Muscle layer of duodenum (tissue), 2 donors: ENCODE results near the gene WDR4.

Source experiments
- H3K27ac ChIP-seq: one replicate; pipeline ENCODE4 v1.7.0; 2013; ENCODE audit warnings: mild to moderate bottlenecking, low read length
- H3K27me3 ChIP-seq: one replicate; pipeline ENCODE4 v1.7.0; 2013; ENCODE audit warnings: low read depth, mild to moderate bottlenecking, control low read depth, low read length
- H3K36me3 ChIP-seq, 2 donors: one replicate each; pipeline ENCODE4 v1.7.0; 2013; ENCODE audit warnings: low read length in 2 of 2, control low read depth in 1 of 2, mild to moderate bottlenecking in 1 of 2; ENCODE audit not compliant: insufficient read depth in 2 of 2, control insufficient read depth in 1 of 2
- H3K4me1 ChIP-seq, 2 donors: one replicate each; pipeline ENCODE4 v1.7.0; 2013; ENCODE audit warnings: low read length in 2 of 2, mild to moderate bottlenecking in 2 of 2, control low read depth in 1 of 2, moderate library complexity in 1 of 2; ENCODE audit not compliant: insufficient read depth in 2 of 2, control insufficient read depth in 1 of 2
- H3K4me3 ChIP-seq, 2 donors: one replicate each; pipeline ENCODE4 v1.7.0; 2013; ENCODE audit warnings: low read length in 2 of 2, low read depth in 1 of 2, mild to moderate bottlenecking in 1 of 2
- H3K9me3 ChIP-seq, 2 donors: one replicate each; pipeline ENCODE4 v1.7.0; 2013; ENCODE audit warnings: low read length in 2 of 2, control low read depth in 1 of 2, mild to moderate bottlenecking in 1 of 2; ENCODE audit not compliant: control insufficient read depth in 1 of 2
- donor health status: healthy.

The WDR4 gene

GRCh38 chr21:42858957-42859890, 20.1 kb downstream of the WDR4 start:
- H3K4me1 ChIP-seq, result no peaks in the 10 kb centered on the region
- no peak overlapping the region for H3K4me3 ChIP-seq
- no peaks in the 10 kb centered on the region for H3K27me3 ChIP-seq
- H3K36me3 ChIP-seq, result peaks cover 29 to 88% of the 10 kb centered on the region in 2 donors
- H3K9me3 ChIP-seq, result no peaks in the 10 kb centered on the region
- H3K27ac ChIP-seq, result no peak overlapping the region

GRCh38 chr21:42858185-42858847, 21.0 kb downstream of the WDR4 start:
- Histone ChIP-seq H3K27me3 (no peaks in the 10 kb centered on the region), H3K36me3 (peaks cover 31 to 94% of the 10 kb centered on the region in 2 donors)

GRCh38 chr21:42857216-42857615, 22.1 kb downstream of the WDR4 start:
- no peaks in the 10 kb centered on the region for H3K9me3 ChIP-seq
- H3K4me3 ChIP-seq, result no peak overlapping the region
- no peak overlapping the region for H3K27ac ChIP-seq
- peaks cover 31 to 92% of the 10 kb centered on the region in 2 donors for H3K36me3 ChIP-seq
- no peaks in the 10 kb centered on the region for H3K4me1 ChIP-seq
- H3K27me3 ChIP-seq, result no peaks in the 10 kb centered on the region

More at GRCh38 chr21:42858185-42858847, 21.0 kb downstream of the WDR4 start:
- no peaks in the 10 kb centered on the region for H3K4me1 ChIP-seq
- no peaks in the 10 kb centered on the region for H3K9me3 ChIP-seq
- H3K4me3 ChIP-seq, result no peak overlapping the region
- H3K27ac ChIP-seq, result no peak overlapping the region

DNA sequence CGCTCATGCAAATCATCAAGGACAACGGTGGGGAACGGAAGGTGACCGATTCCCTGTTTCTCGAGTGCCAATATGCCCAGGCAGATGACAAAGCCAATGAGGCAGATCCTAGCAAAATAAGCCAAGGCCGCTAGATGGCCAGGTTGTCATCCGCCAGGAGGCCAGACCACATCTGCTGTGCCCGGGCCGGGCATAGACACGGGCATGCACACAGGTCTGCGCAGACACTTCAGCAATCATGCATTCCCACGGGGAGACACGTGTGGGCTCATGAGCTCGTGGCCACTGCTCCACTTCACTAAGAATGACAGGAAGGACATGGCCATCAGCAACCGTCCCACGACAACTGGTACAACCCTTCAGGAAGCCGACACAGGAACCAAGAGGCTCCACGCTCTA, 23.4 kb downstream of the WDR4 start:
- H3K4me3 ChIP-seq, result no peak overlapping the region
- no peaks in the 10 kb centered on the region for H3K9me3 ChIP-seq
- no peaks in the 10 kb centered on the region for H3K4me1 ChIP-seq
- H3K36me3 ChIP-seq, result peaks cover 28 to 95% of the 10 kb centered on the region in 2 donors
- H3K27ac ChIP-seq, result no peak overlapping the region
- H3K27me3 ChIP-seq, result no peaks in the 10 kb centered on the region

GRCh38 chr21:42855171-42855936, 24.0 kb downstream of the WDR4 start:
- H3K36me3 ChIP-seq, result peaks cover 28 to 93% of the 10 kb centered on the region in 2 donors
- no peak overlapping the region for H3K27ac ChIP-seq
- no peaks in the 10 kb centered on the region for H3K9me3 ChIP-seq
- no peaks in the 10 kb centered on the region for H3K4me1 ChIP-seq
- H3K4me3 ChIP-seq, result no peak overlapping the region
- no peaks in the 10 kb centered on the region for H3K27me3 ChIP-seq

GRCh38 chr21:42854246-42855010, 24.9 kb downstream of the WDR4 start:
- Histone ChIP-seq H3K27me3 (no peaks in the 10 kb centered on the region), H3K4me3 (no peak overlapping the region), H3K4me1 (no peaks in the 10 kb centered on the region), H3K9me3 (no peaks in the 10 kb centered on the region), H3K36me3 (peaks cover 34 to 92% of the 10 kb centered on the region in 2 donors), H3K27ac (no peak overlapping the region)

- H3K27ac ChIP-seq, result no peak overlapping the region
- H3K27me3 ChIP-seq, result no peaks in the 10 kb centered on the region
- no peaks in the 10 kb centered on the region for H3K9me3 ChIP-seq
- H3K4me1 ChIP-seq, result no peaks in the 10 kb centered on the region
- H3K36me3 ChIP-seq, result peaks cover 37 to 91% of the 10 kb centered on the region in 2 donors
- H3K4me3 ChIP-seq, result no peak overlapping the region
These were observed 25.7 kb downstream of the WDR4 start for GRCh38 chr21:42853621-42854020.

DNA sequence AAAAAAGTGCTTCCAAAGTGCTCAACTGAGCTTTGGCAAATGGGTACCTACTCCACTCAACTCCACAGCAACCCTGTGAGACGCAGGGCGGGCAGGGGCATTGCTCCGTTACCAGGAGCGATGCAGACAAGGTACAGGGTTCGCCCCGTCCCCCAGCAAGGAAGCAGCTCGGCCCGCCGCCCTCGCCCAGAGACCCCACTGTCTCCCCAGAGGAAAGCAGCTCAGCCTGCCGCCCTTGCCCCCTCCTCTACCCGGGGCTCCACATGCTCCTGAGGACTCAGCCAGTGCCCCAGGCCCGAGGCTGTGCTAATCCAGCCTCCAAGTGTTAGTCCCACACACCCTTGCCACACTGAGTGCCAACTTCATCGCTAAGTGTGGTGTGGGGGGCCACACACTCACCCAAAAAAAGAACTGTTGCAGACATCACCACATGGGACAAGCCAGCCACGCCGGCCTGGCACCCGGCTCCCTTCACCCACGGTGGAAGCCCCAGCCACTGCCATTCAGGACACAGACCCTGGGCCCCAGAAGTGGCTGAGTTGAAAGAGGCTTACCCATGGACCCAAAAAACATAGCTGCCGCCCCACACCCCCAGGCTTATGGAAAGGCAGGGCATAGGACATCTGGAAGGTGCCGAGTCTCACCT, 26.3 kb downstream of the WDR4 start:
- H3K4me3 ChIP-seq, result no peak overlapping the region
- no peaks in the 10 kb centered on the region for H3K4me1 ChIP-seq
- H3K36me3 ChIP-seq, result peaks cover 32 to 88% of the 10 kb centered on the region in 2 donors

DNA sequence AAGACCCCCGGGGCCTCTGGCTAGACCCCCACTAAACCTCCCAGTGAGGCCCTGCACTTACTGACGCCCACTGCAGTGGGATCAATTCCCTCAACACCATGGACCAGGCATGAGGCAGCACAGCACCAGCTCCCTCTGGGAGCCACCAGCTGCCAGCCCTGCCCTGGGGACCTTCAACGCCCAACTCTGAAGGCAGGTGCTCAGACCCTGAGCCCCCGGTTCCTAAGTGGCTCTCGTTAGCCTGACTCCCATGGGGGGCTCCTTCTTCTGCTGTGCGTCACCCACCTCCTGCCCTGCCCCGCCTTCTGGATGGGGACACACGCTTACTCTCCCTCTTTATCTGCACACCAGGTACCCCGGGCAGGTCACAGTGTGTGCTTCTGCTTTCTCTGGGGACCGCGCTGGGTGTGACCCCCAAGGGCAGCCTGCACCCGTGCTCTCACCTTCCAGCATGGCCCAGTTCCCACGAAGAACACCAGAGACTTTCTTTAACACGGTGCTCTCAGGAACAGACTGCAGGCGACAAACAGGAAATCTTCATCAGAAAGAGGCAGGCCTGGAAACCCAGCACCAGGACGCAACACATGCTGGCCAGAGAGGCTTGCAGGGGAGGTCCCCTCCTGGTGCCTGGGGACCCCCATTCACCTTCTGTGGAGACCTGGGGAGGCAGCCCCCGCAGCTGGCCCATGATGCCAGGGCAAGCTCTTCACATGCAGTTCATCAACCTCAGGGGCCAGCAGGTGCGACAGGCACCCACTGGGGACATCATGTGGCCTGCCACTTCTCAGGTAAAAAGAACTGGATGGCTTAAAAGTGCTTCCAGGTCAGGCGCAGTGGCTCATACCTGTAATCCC, 27.3 kb downstream of the WDR4 start:
- no peak overlapping the region for H3K27ac ChIP-seq
- no peaks in the 10 kb centered on the region for H3K4me1 ChIP-seq
- no peaks in the 10 kb centered on the region for H3K9me3 ChIP-seq
- peaks cover 32 to 88% of the 10 kb centered on the region in 2 donors for H3K36me3 ChIP-seq
- H3K27me3 ChIP-seq, result no peaks in the 10 kb centered on the region
- H3K4me3 ChIP-seq, result no peak overlapping the region

More for the DNA sequence above, 26.3 kb downstream of the WDR4 start:
- H3K27me3 ChIP-seq, result no peaks in the 10 kb centered on the region
- no peak overlapping the region for H3K27ac ChIP-seq
- H3K9me3 ChIP-seq, result no peaks in the 10 kb centered on the region
